ENCODE measurements around the gene SLC30A1. TPM values are rescaled to one million over a fixed set of nuclear protein-coding genes. Genes with fewer than 3 reads are reported as not detected.

Gene SLC30A1
- total and polyA plus RNA-seq, 2 of the 13 experiments (the other 11 are each of a cell fraction or from before 2014, with no cell fraction given): 5.9 to 24.4 TPM

GRCh38 chr1:211522804-211523203 is 56.2 kb downstream of the SLC30A1 start:
- Histone ChIP-seq H3K4me1 (ENCODE audit: insufficient read depth, low read length) (peaks cover 71% of the 10 kb centered on the region), H3K79me2 (ENCODE audit: insufficient read depth, low read length) (no peaks in the 10 kb centered on the region), H4K20me1 (ENCODE audit: insufficient read depth, low read length) (no peaks in the 10 kb centered on the region), H2AFZ (ENCODE audit: low read length) (no peak overlapping the region), H3K9me3 (ENCODE audit: low read length) (no peaks in the 10 kb centered on the region), H3K9ac (ENCODE audit: insufficient read depth, low read depth, low read length) (no peak overlapping the region), H3K27ac (ENCODE audit: extremely low read length, insufficient read depth, low read length) (no peak overlapping the region), H3K4me2 (ENCODE audit: low read depth, low read length) (peak overlapping the region; percentile 69; the same call in 1 of the 2 replicates), H3K27me3 (ENCODE audit: control insufficient read depth in 1 of 2, insufficient read depth in 2 of 2, low read length in 2 of 2) (peaks cover 2% of the 10 kb centered on the region in 2 experiments; a peak in 1 of 5 replicates), H3K36me3 (replicated peaks in 1 of 2; ENCODE audit: control insufficient read depth in 1 of 2, insufficient read depth in 2 of 2, low read length in 2 of 2) (no peaks in the 10 kb centered on the region), H3K4me3 (replicated peaks in 1 of 3; ENCODE audit: insufficient read depth in 1 of 3, low read depth in 2 of 3, low read length in 3 of 3) (no peak overlapping the region)
- ATAC-seq: no peak
- ChIA-PET CTCF (ENCODE audit: low intra/inter-chr PET ratio, low total read pairs) (no interaction called here), POLR2A (no interaction called here)
- in situ Hi-C loops (cut with HindIII; ENCODE audit: extremely low pct_ligation_motif_present, low pct_unique_long_range_greater_than_20kb) (no loop called here), intact Hi-C loops (cut with micrococcal nuclease; ENCODE audit: unreplicated experiment) (no loop called here)
- no peak for FAIRE-seq
- no peak for DNase-seq (ENCODE audit: low spot score)
- BruUV-seq (replicated peaks): no TSS peak
- WGBS (ENCODE audit: low lambda C conversion rate): 59% methylated on average over 6 of the region's 6 CpGs
- TF ChIP-seq ZNF75D (CRISPR knock-in tag; IDR thresholded peaks at IDR 0.05; ENCODE audit: borderline replicate concordance) (no peak), ZC3H4 (CRISPR knock-in tag; IDR thresholded peaks at IDR 0.05; ENCODE audit: borderline replicate concordance) (no peak), NAIF1 (CRISPR knock-in tag; IDR thresholded peaks at IDR 0.05; ENCODE audit: borderline replicate concordance) (no peak), DRAP1 (CRISPR knock-in tag; IDR thresholded peaks at IDR 0.05) (no peak), HNRNPK (IDR thresholded peaks at IDR 0.05; ENCODE audit: low read depth, low read length, poor library complexity, severe bottlenecking) (no peak), ATM (IDR thresholded peaks at IDR 0.05; ENCODE audit: borderline replicate concordance) (no peak), MAF1 (CRISPR knock-in tag; IDR thresholded peaks at IDR 0.05; ENCODE audit: borderline replicate concordance) (no peak), ZNF652 (CRISPR knock-in tag; IDR thresholded peaks at IDR 0.05; ENCODE audit: borderline replicate concordance, low read depth) (no peak), SYNCRIP (IDR thresholded peaks at IDR 0.05; ENCODE audit: insufficient read depth, low read depth, low read length) (no peak), ARHGAP35 (CRISPR knock-in tag; IDR thresholded peaks at IDR 0.05; ENCODE audit: borderline replicate concordance) (no peak), ZNF816 (CRISPR knock-in tag; IDR thresholded peaks at IDR 0.05; ENCODE audit: borderline replicate concordance) (no peak), CERS6 (CRISPR knock-in tag; IDR thresholded peaks at IDR 0.05) (no peak), CEBPG (CRISPR knock-in tag; IDR thresholded peaks at IDR 0.05) (0 out of 2 replicates have a peak, but pooled peaks have one; percentile 12), ZNF10 (CRISPR knock-in tag; IDR thresholded peaks at IDR 0.05; ENCODE audit: borderline replicate concordance, low read depth) (no peak), MAFK (conservative IDR thresholded peaks at IDR 0.05 in 1 of 2, IDR thresholded peaks at IDR 0.05 in 1 of 2; ENCODE audit: low read length in 2 of 2) (no peak), ZNF672 (CRISPR knock-in tag; IDR thresholded peaks at IDR 0.05) (no peak), TAF15 (IDR thresholded peaks at IDR 0.05; ENCODE audit: low read depth, low read length, poor library complexity, severe bottlenecking) (no peak), ZSCAN20 (CRISPR knock-in tag; IDR thresholded peaks at IDR 0.05; ENCODE audit: borderline replicate concordance) (no peak), MXD1 (CRISPR knock-in tag; IDR thresholded peaks at IDR 0.05) (no peak), ZMYM2 (CRISPR knock-in tag; IDR thresholded peaks at IDR 0.05) (no peak), ZBED4 (CRISPR knock-in tag; IDR thresholded peaks at IDR 0.05; ENCODE audit: borderline replicate concordance) (no peak)

All from HepG2 (cell line).